HG03342 (cell line): ENCODE measurements around the gene FCGR3A.

Source experiments
- ATAC-seq: cut with Tn5 transposase; IDR thresholded peaks from one replicate; pipeline ENCODE4 v1.9.1; 2021; ENCODE audit warnings: mild to moderate bottlenecking, moderate library complexity; ENCODE audit not compliant: unreplicated experiment

Gene FCGR3A

DNA sequence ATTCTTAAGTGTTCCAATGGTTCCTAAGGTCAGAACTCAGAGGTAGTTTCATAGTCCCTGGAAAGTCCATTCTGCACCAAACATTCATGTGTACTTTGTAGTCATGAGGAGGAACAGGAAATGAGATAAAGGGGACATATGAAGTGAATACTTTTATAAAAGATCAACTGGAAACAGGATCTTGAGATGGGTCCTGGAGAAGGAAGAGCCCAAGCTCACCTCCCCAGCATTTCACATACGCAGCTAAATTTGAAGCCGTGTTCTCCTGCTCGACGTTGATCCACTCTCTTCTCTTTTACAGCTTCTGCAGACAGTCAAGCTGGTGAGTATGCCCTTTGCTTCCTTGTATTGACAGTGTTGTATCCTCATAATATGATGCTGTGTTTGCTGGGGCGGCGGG lies 43.9 kb downstream of the FCGR3A start:
- no peak for ATAC-seq

GRCh38 chr1:161503394-161503748 lies 46.2 kb downstream of the FCGR3A start:
- ATAC-seq = no peak

DNA sequence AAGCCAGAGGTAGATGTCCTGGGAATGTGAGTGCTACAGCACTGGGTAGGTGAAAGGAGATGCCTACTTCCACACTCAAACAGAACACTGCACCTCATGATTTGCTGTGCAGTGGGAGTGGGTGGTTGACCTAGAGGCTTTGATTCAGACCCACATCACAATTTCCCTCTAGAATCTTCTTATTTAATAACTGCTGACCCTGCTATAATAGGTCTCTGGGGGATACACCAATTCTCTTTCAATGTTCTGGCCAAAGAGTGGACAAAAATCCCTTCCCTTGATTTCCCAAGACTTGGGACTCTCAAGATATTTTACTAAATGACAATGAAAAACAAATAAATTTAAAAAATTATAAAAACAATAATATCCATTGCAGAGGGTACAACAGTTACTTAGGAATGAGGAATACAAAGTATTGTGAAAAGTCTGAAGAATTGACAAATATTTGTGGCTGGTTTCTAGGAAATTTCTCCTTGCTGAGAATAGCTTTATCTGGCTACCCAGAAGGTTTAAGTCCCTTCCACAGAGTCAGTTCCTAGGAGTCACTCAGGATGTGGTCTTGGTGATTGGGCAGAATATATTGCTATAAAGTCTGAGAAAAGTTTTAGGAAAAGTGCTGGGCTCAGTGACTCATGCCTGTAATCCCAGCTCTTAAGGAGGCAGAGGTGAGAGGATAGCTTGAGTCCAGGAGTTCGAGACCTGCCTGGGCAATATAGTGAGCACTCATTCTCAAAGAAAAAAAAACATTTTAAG lies 46.8 kb downstream of the FCGR3A start:
- ATAC-seq = no peak

DNA sequence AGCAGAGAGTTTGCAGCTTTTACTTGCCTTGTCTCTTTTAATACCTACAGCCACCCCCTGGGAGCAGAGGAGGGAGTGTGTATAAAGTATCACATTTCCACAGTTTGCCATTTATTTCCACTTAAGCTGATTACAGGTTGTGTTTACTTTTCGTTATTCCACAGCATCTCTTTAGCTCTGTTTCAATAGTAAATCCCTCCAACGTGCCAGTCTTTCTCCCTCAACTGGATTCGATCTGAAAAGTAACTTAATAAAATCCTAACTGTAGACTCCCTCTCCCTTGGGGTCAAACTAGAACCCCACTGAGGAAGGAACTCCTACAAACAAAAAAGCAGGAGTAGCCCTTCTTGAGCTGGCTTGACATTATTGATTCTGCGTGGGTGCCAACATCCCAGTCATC lies 47.4 kb downstream of the FCGR3A start:
- no peak for ATAC-seq

GRCh38 chr1:161501234-161501633 lies 48.4 kb downstream of the FCGR3A start:
- no peak for ATAC-seq

DNA sequence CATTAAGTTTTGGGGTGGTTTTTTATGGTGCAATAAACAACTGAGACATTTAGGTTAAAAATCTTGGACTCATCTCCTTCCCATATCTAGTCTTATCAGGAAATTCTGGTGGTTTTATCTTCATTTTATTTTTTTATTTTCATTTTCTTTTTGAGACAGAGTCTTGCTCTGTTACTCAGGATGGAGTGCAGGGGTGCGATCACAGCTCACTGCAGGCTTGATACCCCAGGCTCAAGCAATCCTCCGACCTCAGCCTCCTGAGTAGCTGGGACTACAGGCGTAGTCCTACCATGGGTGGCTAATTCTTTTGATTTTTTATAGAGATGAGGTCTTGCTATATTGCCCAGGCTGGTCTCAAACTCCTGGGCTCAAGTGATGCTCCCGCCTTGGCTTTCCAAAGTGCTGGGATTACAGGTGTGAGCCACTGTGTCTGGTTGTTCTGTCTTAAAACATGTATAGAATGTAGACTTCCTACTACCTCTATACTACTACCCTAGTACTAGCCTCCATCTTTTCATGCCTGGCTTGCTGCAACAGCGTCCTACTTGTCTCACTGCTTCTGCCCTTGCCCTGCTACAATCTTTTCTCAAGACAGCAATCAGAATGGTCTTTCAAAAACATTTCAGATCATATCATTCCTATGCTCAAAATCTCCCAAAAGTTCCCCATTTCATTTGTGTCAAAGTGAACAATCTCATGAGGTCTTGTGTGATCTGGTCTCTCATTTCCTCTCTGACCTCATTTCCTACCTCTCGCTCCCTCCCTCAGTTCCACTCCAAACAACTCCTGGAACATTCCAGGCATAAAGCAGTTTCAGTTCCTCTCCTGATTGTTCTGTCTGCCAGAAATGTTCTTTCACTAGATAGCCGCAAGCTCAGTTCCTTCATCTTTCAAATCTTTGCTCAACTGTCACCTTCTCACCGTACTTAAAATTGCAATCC lies 50.2 kb downstream of the FCGR3A start:
- no peak for ATAC-seq

GRCh38 chr1:161498646-161499045 lies 51.0 kb downstream of the FCGR3A start:
- no peak for ATAC-seq

GRCh38 chr1:161497961-161498360 lies 51.7 kb downstream of the FCGR3A start:
- no peak for ATAC-seq

DNA sequence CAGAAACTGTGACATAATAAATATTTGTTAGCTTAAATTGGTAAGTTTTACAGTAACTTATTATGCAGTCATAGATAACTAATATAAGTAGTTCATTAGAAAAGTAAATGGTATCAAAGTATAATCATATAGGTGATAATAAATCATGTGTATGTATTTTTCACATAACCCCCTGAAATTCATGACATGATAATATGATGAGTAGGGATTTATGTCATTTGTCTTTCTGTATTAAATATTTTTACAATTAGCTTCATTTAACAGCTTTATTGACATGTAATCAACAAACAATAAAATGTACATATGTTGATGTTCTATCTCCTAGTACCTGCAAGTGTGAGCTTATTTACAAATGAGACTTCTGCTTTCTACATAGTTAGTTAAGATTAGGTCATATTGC lies 54.1 kb downstream of the FCGR3A start:
- no peak for ATAC-seq

DNA sequence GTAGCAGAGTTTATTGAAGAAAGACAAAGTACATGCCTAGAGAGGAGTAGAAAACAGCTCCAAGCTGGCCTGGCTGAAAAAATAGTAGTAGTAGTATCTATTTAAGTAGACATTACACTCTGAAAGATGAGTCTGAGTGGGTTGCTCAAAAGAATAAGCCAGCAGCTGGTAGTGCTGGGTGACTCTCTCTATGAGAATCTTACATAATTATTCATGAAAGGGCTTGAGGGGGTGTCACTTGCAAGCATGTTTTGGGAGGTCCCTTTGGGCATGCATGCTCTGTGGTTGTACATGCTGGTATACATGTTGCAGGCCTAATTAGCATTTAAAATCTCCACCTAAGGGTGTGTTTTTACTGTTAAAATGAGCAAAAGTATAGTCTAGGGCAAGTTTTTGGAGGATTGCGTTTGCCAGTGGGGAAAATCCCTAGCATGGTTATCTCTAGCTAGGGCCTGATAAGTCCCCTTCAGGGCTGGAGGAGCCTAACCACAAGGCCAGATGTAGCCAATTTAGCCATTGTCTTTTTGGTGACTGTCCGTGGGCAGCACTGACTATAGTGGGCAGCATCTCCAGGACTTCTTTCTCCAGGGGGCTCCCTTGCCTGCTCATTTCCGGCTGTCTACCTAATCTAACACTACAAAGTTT lies 55.4 kb downstream of the FCGR3A start:
- no peak for ATAC-seq

- ATAC-seq = no peak
Observed at GRCh38 chr1:161492827-161493226, 56.8 kb downstream of the FCGR3A start.
